IPS-11a (cell line): Measurements from ENCODE around the gene ETS1.
"Not testable (repeated sequence)": the region's sequence is repeated elsewhere in the genome, so short reads cannot be mapped to it uniquely, and the experiment has no call there.

Source experiments
- H3K4me3 ChIP-seq: one replicate; pipeline ENCODE4 v1.5.1; 2013; ENCODE audit warnings: low read depth, low read length, control low read depth

Gene ETS1

GRCh38 chr11:128467610-128468041 lies 119.7 kb downstream of the ETS1 start:
- no peak overlapping the region for H3K4me3 ChIP-seq

- H3K4me3 ChIP-seq: no peak overlapping the region
Observed at GRCh38 chr11:128467041-128467440, 120.3 kb downstream of the ETS1 start.

GRCh38 chr11:128465946-128466705 lies 121.2 kb downstream of the ETS1 start:
- no peak overlapping the region for H3K4me3 ChIP-seq

- no peak overlapping the region for H3K4me3 ChIP-seq
Observed at GRCh38 chr11:128465531-128465930, 121.8 kb downstream of the ETS1 start.

- H3K4me3 ChIP-seq: no peak overlapping the region
Observed at GRCh38 chr11:128464878-128465450, 122.4 kb downstream of the ETS1 start.

- H3K4me3 ChIP-seq: no peak overlapping the region
Observed at GRCh38 chr11:128463979-128464378, 123.4 kb downstream of the ETS1 start.

GRCh38 chr11:128463371-128463829 lies 124.0 kb downstream of the ETS1 start:
- H3K4me3 ChIP-seq: no peak overlapping the region

GRCh38 chr11:128462922-128463321 lies 124.4 kb downstream of the ETS1 start:
- H3K4me3 ChIP-seq: no peak overlapping the region

- no peak overlapping the region for H3K4me3 ChIP-seq
Observed at GRCh38 chr11:128462189-128462588, 125.2 kb downstream of the ETS1 start.

GRCh38 chr11:128458321-128458720 lies 129.0 kb downstream of the ETS1 start:
- H3K4me3 ChIP-seq: no peak overlapping the region

GRCh38 chr11:128457874-128458273 lies 129.5 kb downstream of the ETS1 start:
- H3K4me3 ChIP-seq: no peak overlapping the region

- no peak overlapping the region for H3K4me3 ChIP-seq
Observed at GRCh38 chr11:128456566-128457268, 130.6 kb downstream of the ETS1 start.

GRCh38 chr11:128455766-128456165 lies 131.6 kb downstream of the ETS1 start:
- H3K4me3 ChIP-seq: no peak overlapping the region

- H3K4me3 ChIP-seq: no peak overlapping the region
Observed at GRCh38 chr11:128453444-128454336, 133.7 kb downstream of the ETS1 start.

- no peak overlapping the region for H3K4me3 ChIP-seq
Observed at GRCh38 chr11:128451652-128452470, 135.5 kb downstream of the ETS1 start.

GRCh38 chr11:128450882-128451651 lies 136.3 kb downstream of the ETS1 start:
- no peak overlapping the region for H3K4me3 ChIP-seq

- H3K4me3 ChIP-seq: not testable (repeated sequence)
Observed at GRCh38 chr11:128450425-128450824, 136.9 kb downstream of the ETS1 start.

GRCh38 chr11:128448981-128449713 lies 138.2 kb downstream of the ETS1 start:
- H3K4me3 ChIP-seq: no peak overlapping the region
